AG20443 (cell line): ENCODE measurements around the gene CD200R1L.

Source experiments
- DNase-seq: peaks from one replicate; pipeline ENCODE4 v3.0.0; 2012; ENCODE audit warnings: low spot score, mixed read lengths

CD200R1L gene

GRCh38 chr3:112786881-112787579, 59.6 kb downstream of the CD200R1L start:
- DNase-seq = no peak

- DNase-seq = no peak
These were observed 60.6 kb downstream of the CD200R1L start for GRCh38 chr3:112786002-112786590.

DNA sequence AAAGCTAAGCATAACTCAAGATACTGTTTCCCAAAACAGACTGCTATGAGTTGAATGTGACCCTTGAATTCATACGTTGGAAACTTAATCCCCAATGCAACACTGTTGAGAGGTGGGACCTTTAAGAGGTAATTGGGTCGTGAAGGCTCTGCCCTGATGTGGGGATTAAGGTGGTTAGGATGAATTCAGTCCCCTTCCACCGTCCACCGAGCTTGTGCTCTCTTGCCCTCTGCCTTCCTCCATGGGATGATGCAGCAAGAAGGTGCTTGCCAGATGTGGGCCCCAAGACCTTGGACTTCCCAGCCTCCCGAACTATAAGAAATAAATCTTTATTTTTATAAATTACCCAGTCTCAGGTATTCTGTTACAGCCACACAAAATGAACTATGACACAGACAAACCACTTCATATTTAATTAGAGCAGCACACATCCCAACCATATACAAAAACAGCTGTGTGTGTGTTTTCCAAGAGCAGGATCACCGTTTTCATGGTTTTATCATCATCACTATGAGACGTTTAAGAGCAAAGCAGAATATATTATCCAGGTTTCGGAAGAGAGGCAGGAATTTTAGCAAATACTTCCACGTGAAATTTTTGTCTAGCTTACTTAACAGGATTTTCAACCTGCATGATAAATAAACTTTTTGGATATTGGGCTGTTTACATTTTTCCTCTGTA, 61.2 kb downstream of the CD200R1L start:
- DNase-seq = no peak

DNA sequence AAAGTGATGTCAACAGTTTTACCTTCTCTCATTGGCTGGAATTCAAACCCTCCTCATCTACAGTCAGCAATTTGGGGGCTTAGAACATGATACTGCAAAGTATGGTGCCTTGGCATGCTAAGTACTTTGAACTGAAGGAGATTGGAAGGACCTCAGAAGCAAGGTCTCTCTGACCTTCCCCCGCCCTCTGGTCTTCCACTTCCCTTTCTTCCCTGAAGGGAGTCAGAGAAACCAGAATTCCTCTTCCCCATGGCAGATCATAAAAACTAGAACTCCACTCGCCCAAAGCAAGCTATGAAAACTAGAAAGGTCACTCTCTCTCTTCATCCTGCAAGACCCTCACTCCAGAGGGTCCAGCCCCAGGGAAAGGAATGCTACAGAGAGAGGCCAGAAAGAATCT, 64.2 kb downstream of the CD200R1L start:
- no peak for DNase-seq

GRCh38 chr3:112781599-112781998, 65.1 kb downstream of the CD200R1L start:
- DNase-seq = no peak

GRCh38 chr3:112779558-112780480, 66.8 kb downstream of the CD200R1L start:
- no peak for DNase-seq

- no peak for DNase-seq
These were observed 67.7 kb downstream of the CD200R1L start for GRCh38 chr3:112779011-112779410.

DNA sequence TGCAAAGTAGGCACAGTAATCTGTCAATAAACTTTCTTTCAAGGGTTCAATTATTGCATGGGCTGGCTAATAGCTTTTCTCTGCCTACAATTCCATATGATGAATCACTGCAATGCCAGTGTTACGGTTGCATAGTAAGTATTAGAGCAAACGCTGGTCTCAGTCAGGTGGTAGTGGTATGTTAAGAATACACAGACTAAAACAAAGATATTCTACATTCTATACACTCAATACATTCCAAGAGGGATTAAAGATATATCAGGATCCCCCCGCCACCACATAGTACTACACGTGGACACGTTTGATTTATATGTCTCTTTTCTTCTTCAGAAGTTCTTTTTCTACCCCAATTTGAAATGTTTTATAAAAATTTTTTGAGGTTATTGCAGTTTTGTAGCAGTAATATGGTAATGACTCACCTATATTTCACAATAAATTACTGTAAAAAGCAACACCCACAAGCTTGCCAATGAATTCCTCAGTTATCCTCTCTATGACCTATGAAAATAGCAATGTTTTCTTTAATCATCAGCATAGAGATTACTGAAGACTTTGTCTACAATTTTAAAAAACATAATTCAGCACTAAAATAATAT, 68.2 kb downstream of the CD200R1L start:
- peak; percentile 55 for DNase-seq

- no peak for DNase-seq
These were observed 68.9 kb downstream of the CD200R1L start for GRCh38 chr3:112777811-112778210.

- DNase-seq = no peak
These were observed 69.8 kb downstream of the CD200R1L start for GRCh38 chr3:112776836-112777235.

DNA sequence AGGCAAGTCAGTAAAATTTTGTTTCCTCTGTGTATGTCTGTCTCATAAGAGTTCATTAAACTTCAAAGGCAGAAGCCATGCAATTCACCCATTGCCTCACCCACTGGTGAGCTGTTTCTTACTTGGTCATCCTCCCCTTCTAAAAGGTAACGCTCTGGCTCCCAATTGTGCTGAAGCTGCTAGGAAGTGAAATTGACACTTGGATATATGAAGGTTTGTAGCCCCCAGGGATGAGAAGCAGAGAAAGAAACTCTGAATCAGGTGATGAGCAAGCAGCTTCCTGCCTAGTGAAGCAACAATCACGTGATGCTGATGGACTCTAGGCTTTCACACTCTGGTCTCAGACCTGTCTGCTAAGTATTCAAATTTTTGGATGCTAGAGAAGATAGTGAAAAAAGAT, 70.7 kb downstream of the CD200R1L start:
- no peak for DNase-seq

DNA sequence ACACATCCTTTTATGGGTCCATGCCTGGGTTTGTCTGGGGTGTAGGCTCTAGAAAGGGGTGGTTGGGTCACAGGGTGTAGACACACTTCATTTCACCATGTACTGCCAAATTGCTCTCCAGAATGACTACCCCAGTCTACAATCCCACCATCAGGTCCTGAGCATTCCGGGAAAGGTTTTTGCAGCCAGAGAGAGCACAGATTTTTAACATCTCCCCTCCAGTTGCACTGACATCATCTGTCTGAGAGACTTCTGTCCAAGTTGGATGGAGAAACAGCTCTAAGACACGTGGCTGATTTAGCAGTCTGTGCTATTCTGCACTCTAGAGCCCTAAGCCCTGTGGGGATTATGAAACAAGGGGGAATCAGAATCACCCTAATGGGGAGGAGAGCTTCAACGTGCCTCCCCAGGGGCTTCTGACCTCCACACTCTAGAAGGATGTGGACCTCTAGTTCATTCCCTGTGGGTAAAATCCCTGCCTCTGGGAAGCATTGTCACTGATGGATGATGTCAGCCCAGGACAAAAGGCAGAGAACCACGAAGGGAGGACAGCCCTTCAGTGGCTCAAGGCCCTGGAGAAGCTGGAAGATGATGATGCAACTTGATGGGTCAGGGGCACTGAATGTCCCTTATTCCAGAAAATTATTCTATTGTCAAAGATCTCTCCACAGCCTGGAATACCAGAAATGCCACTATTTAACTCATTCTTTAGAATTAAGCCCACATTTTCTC, 71.5 kb downstream of the CD200R1L start:
- peak; percentile 66 for DNase-seq

- DNase-seq = peak; percentile 39
These were observed 72.3 kb downstream of the CD200R1L start for GRCh38 chr3:112774293-112774926.

DNA sequence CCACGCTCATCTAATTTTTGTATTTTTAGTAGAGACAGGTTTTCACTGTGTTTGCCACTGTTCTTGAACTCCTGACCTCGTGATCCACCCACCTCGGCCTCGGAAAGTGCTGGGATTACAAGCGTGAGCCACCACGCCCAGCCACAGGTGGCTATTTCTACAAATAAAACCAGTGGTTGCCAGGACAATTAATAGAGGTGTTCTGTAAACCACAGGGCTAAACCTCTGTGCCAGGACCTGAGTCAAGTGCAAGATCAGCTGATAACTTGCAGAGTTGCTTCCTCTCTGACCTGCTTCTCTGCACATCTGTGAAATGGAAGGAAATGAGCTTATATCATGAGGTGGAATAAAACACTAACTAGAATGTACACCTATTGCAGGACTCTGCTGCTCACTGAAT, 72.8 kb downstream of the CD200R1L start:
- no peak for DNase-seq

DNA sequence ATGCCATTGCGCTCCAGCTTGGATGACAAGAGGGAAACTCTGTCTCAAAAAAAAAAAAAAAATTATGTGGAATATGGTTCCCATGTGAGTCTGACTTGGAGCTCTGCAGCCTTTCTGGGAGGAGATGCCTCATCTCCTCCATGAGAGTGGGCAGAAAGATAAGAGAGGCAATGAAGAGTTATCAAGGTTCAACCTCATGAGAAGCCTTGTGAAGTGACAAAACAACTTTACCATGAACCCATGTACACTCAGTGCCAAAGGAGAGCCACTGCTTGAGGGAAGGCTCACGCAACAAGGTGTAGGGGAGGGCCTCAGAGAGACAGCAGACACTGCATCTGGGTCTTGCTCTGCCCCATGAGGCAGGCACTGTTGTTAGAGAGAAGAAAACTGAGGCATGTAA, 75.7 kb downstream of the CD200R1L start:
- no peak for DNase-seq

GRCh38 chr3:112770032-112770626, 76.5 kb downstream of the CD200R1L start:
- peak; percentile 45 for DNase-seq

DNA sequence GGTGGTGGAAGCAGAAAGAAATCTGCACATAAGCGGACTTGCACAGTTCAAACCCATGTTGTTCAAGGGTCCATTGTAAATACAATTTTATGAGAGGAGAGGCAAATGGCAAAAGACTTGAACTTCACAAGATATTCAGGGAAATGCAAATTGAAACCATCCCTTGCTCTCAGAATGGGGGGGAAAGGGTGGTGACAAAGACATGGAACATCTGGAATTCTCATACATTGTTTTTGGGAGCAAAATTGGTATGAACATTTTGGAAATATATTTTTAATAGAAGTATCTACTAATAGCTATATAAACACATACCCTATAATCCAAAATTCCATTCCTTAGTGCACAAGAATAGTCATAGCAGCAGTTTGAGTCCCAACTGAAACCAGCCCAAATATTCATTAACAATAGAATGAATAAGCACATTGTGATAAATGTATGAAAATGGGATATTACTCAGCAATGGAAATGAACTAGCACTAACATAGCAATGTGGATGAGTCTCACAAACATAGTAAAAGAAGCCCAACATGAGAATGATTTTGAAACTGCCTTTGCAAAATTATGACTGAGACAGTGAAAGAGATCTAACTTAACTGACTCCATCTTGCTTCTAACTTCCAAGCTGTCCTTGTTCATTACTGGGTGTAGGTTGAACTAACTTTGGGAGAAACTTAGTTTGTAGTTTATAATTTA, 77.2 kb downstream of the CD200R1L start:
- peak; percentile 34 for DNase-seq

GRCh38 chr3:112767777-112768176, 78.9 kb downstream of the CD200R1L start:
- DNase-seq = no peak

- no peak for DNase-seq
These were observed 79.5 kb downstream of the CD200R1L start for GRCh38 chr3:112767177-112767576.
